IPS-18a (cell line): ENCODE results near the gene RTL1.

Source experiments
- H3K27ac ChIP-seq: one replicate; pipeline ENCODE4 v1.5.1; 2013; ENCODE audit warnings: low read length
- H3K27me3 ChIP-seq: one replicate; pipeline ENCODE4 v1.6.1; 2013; ENCODE audit warnings: mild to moderate bottlenecking, low read length; ENCODE audit not compliant: control insufficient read depth, insufficient read depth
- H3K36me3 ChIP-seq: one replicate; pipeline ENCODE4 v1.6.1; 2013; ENCODE audit warnings: low read depth, low read length; ENCODE audit not compliant: control insufficient read depth
- H3K4me1 ChIP-seq: one replicate; pipeline ENCODE4 v1.6.1; 2013; ENCODE audit warnings: low read depth, low read length; ENCODE audit not compliant: control insufficient read depth
- H3K4me3 ChIP-seq: one replicate; pipeline ENCODE4 v1.5.1; 2013; ENCODE audit warnings: low read length
- H3K9ac ChIP-seq: one replicate; pipeline ENCODE4 v1.6.1; 2013; ENCODE audit warnings: mild to moderate bottlenecking, low read length, moderate library complexity
- H3K9me3 ChIP-seq: one replicate; pipeline ENCODE4 v1.6.1; 2013; ENCODE audit warnings: low read depth, low read length; ENCODE audit not compliant: control insufficient read depth

The RTL1 gene

DNA sequence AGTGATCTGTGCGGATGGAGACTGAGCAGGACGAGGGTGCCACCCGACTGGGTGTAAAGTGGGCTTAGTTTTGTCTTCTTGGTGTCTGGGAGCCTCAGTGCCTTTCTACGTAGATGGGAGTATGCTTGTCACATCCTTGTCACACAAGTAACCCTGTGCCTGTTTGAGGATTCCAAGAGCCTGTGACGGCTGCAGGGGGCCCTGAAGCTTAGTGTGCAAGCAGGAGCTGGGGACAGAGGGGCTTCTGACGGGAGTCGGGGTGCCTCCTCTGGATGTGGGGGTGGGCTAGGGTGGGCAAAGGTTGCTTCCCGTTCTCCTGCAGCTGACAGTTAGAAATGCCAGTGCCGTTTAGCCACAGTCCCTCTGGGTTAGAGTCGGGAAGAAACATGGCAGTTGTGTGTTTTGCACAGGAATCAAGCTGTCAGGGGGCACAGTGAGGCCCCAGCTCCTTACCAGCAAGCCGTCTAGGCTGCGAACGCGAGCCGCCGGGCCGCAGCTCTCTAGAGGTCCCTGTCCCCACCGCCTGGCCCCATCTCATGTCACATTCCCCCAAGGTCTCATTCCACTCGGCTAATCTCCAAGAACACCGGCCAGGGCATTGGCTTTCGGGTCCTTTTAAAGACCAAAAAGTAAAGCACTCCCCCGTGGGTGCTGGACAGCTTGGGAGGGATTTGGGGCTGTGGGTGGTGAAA, 7.0 kb downstream of the RTL1 start:
- Histone ChIP-seq H3K4me3 (no peak overlapping the region), H3K27ac (no peak overlapping the region), H3K4me1 (peaks cover 26% of the 10 kb centered on the region), H3K9ac (no peak overlapping the region), H3K27me3 (peaks cover 31% of the 10 kb centered on the region), H3K36me3 (no peaks in the 10 kb centered on the region), H3K9me3 (no peaks in the 10 kb centered on the region)

DNA sequence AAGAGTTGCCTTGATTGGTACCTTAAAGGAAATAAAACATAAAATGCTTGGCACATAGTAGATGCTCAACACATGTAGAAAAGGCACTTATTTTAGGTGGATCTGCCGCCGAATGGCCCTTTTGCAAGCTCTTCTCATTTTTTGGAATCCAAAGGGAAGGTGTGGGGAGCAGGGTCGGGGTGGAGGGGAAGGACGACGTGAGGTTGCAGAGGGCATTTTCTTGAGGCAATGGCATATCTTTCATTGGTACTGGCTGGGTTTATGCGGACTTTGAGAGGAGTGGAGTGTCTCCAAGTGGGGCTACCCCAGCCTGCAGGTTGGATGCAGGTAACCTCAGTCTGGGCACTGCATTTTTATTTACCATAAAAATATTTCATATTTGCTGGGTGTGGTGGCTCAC, 8.1 kb downstream of the RTL1 start:
- no peaks in the 10 kb centered on the region for H3K9me3 ChIP-seq
- no peaks in the 10 kb centered on the region for H3K36me3 ChIP-seq
- H3K4me1 ChIP-seq: peaks cover 18% of the 10 kb centered on the region
- peaks cover 23% of the 10 kb centered on the region for H3K27me3 ChIP-seq
- H3K9ac ChIP-seq: no peak overlapping the region
- H3K4me3 ChIP-seq: no peak overlapping the region
- no peak overlapping the region for H3K27ac ChIP-seq

DNA sequence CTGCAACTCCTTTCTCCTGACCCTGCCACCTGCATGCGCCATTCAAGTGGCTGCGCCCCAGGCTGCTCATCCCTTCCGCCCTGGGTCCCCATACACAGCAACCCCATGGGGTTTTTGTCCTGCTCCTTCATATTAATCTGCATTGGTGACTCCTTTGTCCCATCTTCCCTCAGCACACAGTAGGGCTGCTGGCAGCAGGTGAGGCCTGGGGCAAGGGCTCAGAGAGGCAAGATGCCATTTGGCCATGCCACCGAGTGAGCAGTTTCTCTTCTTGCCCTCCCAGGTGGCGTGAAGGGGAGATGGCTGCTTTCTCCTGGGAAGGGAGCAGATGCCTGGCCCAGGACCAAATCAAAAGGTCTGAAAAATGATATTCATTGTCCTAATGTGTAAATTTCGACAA, 9.1 kb downstream of the RTL1 start:
- Histone ChIP-seq H3K9ac (no peak overlapping the region), H3K4me3 (no peak overlapping the region), H3K4me1 (peaks cover 9% of the 10 kb centered on the region), H3K9me3 (no peaks in the 10 kb centered on the region), H3K27me3 (peaks cover 13% of the 10 kb centered on the region), H3K27ac (no peak overlapping the region), H3K36me3 (no peaks in the 10 kb centered on the region)

DNA sequence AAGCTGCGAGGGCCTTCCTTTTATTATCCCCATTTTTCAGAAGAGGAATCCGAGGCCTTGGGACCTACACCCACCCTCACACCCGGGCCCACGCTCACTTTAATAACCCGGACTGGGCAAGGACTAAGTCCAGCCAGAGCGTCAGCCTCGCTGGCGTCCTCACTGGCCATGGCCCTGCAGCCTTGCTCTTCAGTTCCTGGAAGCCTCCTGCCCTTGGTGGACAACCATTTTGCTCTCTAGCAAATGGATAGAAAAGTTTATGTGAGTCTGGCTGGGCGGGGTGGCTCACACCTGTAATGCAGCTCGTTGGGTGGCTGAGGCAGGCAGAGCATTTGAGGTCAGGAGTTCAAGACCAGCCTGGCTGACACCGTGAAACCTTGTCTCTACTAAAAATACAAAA, 9.8 kb downstream of the RTL1 start:
- H3K4me1 ChIP-seq: peaks cover 3% of the 10 kb centered on the region
- no peak overlapping the region for H3K4me3 ChIP-seq
- H3K27me3 ChIP-seq: peaks cover 6% of the 10 kb centered on the region

DNA sequence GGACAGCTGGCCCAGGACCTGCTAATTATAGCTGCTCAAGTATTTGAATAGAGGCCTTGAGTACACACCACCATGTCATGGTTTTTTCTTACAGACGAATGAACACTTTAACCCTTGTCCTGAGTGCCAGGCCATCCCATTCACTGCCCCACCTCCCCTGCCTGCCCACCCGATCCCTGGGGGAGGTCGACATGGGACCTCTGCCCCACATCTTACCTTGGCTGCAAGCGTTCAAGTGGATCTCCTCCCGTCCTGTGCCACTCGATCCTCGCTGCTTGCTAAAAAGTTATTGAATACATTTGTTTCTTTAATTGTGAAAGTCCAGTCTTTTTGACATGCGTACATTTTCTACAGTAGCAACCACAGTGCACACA, 10.3 kb downstream of the RTL1 start:
- H3K27ac ChIP-seq: no peak overlapping the region
- no peaks in the 10 kb centered on the region for H3K9me3 ChIP-seq
- H3K9ac ChIP-seq: no peak overlapping the region
- peaks cover under 1% of the 10 kb centered on the region for H3K4me1 ChIP-seq
- no peak overlapping the region for H3K4me3 ChIP-seq
- peaks cover under 1% of the 10 kb centered on the region for H3K27me3 ChIP-seq
- H3K36me3 ChIP-seq: no peaks in the 10 kb centered on the region

More for the DNA sequence above, 9.8 kb downstream of the RTL1 start:
- Histone ChIP-seq H3K9ac (no peak overlapping the region), H3K9me3 (no peaks in the 10 kb centered on the region), H3K36me3 (no peaks in the 10 kb centered on the region), H3K27ac (no peak overlapping the region)

DNA sequence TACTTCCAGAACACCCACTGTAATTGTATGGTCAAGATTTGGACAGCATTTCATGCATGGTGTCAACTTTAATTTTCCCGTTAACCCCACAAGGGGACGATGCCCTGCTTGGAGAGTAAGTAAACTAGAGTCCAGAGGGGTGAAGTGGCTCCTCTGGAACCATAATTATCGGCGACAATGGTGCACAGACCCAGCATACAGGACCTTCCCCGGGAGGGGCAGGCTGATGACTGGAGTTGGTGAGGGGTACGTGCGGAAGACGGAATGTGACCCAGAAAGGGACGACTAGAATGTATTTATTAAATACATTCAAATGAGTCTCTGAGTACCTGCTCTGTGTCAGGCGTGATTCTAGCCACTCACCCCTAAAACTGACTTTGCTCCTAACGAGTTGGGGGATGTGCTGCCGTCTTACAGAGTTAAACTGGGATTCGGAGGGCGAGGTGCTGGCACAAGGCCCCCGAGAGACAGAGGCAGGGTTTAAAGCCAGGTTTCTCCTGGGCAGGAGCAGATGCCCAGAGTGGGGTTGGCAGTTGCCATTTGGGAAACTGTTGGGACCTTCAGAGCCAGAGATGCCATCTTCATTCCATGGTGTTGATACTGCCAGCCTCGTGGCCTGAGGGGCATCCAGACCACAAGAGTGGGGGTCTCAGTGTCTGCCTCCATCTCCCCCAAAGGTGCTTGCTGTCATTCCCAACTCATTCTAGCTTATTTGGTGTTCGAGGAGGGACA, 10.9 kb downstream of the RTL1 start:
- Histone ChIP-seq H3K36me3 (no peaks in the 10 kb centered on the region), H3K4me3 (no peak overlapping the region), H3K27me3 (no peaks in the 10 kb centered on the region), H3K9ac (no peak overlapping the region), H3K27ac (no peak overlapping the region), H3K4me1 (peaks cover 6% of the 10 kb centered on the region), H3K9me3 (no peaks in the 10 kb centered on the region)

DNA sequence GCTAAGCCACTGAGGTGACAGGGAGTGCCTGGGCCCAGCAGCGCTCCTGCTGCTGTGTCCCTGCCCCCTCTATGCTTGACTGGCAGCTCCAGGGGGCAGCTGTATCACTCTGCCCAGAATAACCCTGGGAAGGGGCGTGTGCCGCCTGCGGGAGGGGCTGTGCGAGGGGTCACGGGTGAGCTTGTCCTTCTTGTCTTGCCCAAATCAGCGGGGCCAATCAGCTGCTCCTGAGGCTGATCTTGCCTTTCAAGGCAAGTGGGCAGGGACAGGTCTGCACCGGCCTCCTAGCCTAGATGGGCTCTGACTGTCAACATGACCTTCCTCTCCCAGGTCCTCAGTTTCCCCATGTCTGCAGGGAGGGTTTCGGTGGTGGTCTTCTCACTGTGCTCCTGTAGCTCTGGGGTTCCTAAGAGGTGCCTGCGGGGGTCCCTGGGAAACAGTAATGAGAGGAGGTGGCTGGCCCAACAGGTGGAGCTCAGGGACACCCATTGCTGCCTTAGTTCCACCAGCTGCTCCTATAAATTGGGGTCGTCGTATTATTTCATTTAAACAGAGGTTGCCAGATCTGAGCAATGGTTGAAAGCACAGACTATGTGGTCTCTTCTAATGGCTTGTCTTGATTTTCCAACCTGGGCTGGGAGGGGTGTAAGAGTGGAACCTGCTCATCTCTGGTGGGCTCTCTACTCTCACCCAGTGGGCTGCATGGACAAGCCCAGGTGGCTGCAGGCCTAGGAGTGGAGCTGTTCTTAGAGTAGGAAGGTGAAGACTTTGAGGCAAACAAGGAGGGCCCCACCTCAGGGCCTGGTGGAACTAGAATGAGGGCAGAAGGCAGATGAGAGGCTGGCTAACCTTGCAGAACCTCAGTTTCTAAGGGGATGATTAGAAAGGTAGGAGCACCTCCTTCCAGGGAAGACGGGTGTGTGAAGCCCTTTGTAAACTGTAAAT, 11.7 kb downstream of the RTL1 start:
- H3K9me3 ChIP-seq: no peaks in the 10 kb centered on the region
- H3K36me3 ChIP-seq: no peaks in the 10 kb centered on the region
- no peak overlapping the region for H3K4me3 ChIP-seq
- no peaks in the 10 kb centered on the region for H3K27me3 ChIP-seq
- H3K9ac ChIP-seq: no peak overlapping the region
- peaks cover 6% of the 10 kb centered on the region for H3K4me1 ChIP-seq
- H3K27ac ChIP-seq: no peak overlapping the region

DNA sequence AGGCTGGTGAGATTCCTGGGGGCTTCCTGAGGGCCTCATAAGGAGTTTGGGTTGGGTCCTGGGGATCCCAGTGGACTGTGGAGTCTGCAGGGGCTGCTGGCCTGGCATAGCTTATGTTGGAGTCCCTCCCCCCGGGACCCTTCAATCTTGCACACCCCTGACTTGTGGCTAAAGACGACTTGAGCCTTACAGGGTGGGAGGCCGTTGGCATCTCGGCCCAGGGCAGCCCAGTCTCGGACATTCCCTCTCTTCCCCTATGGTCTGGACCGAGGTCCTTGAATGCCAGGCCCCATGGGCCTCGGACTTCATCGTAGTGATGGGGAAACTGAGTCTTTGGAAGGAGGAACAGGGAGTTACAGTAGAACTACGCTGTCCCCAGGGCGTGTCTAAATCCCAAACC, 12.5 kb downstream of the RTL1 start:
- H3K9me3 ChIP-seq: no peaks in the 10 kb centered on the region
- peaks cover 6% of the 10 kb centered on the region for H3K4me1 ChIP-seq
- no peak overlapping the region for H3K4me3 ChIP-seq
- H3K27ac ChIP-seq: no peak overlapping the region
- H3K9ac ChIP-seq: no peak overlapping the region
- no peaks in the 10 kb centered on the region for H3K27me3 ChIP-seq
- no peaks in the 10 kb centered on the region for H3K36me3 ChIP-seq

DNA sequence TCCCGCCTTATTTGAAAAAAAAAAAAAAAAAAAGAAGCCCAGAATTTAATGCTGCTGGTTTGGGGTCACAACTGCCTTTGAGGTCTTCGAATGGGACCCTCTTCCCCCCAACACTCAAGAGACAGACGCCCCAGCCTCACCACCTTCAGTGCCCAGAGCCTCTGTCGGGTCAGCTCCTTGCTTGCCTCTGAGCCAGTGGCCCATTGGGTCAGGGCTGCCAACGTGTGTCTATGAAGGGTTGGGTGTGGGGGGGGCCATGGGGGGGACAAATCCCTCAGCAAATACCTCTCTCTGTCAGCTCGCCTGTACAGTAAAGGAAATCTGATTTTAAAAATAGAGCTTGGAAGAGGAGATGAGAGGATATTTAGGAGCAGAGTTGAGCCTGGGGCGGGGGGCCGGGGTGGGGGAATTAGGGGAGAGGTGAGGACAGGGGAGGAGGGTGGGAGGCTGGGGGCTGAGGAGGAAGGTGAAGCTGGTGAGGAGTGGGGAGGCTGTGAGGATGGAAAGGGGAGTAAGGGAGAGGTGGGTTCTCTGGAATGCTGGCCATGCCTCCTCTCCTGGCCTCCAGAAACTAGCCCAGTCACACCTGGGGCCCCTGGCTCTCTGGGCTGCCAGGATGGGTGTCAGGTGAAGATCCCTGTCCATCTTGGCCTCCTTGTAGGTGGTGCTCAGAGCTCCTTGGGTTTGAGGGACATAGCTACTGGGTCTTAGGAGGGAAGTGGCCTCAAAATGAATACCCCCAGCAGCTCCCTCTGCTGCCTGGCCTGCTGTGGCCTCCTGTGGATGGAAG, 13.3 kb downstream of the RTL1 start:
- Histone ChIP-seq H3K36me3 (no peaks in the 10 kb centered on the region), H3K27me3 (no peaks in the 10 kb centered on the region), H3K9me3 (no peaks in the 10 kb centered on the region), H3K9ac (no peak overlapping the region), H3K4me1 (peaks cover 6% of the 10 kb centered on the region), H3K4me3 (no peak overlapping the region), H3K27ac (no peak overlapping the region)

DNA sequence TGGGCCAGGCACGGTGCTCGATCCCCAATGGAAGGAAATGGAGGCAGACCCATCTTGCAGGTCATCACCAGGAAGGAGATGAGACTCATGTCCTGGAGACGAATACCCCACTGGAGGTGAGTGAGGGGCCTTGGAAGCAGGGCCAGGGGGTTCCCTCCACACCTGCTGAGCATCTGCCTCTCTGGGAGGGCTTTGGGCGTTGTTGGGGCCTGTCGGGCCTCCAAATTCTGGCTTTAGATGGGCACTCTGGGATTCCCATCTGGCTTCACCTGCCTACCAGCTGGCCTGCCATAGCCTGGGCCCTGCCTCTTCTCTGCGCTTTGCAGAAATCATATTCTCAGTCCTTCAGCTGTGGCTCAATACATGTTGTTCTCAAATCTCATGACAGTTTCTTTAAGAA, 13.9 kb downstream of the RTL1 start:
- Histone ChIP-seq H3K36me3 (no peaks in the 10 kb centered on the region), H3K4me1 (peaks cover 6% of the 10 kb centered on the region), H3K9me3 (no peaks in the 10 kb centered on the region), H3K27me3 (no peaks in the 10 kb centered on the region), H3K4me3 (no peak overlapping the region), H3K27ac (no peak overlapping the region), H3K9ac (no peak overlapping the region)

DNA sequence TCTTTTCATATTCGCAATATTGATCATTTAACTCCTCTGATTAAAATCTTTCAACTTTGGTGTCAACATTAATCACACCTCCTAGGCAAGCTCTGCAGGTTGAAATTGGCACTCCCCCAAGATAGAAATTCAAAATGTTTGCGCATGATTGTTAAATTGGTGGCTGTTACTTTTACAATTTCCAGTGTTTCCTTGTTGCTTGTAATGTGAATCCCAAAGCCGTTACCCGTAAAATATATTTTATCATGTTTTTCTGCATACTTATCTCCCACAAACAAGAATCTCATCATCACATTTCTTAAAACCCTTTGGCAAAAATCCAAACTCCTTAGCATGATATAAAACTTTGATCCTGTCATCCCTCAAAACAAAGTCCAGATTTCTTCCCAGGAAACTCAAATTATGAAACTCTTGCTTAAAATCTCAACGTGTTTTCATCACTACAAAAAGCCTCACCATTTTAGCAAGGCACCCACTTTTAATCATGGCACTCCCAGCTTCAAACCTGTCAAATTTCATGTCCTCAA, 14.7 kb downstream of the RTL1 start:
- H3K36me3 ChIP-seq: no peaks in the 10 kb centered on the region
- no peak overlapping the region for H3K27ac ChIP-seq
- no peaks in the 10 kb centered on the region for H3K9me3 ChIP-seq
- H3K4me3 ChIP-seq: no peak overlapping the region
- peaks cover 6% of the 10 kb centered on the region for H3K4me1 ChIP-seq
- H3K9ac ChIP-seq: no peak overlapping the region
- H3K27me3 ChIP-seq: no peaks in the 10 kb centered on the region
